NCI-H2107 treated with DMSO at 0.1 percent for 48 hours (cell line): Measurements from ENCODE around the gene ATP6V1C2.

Source experiments
- DNase-seq: peaks from one replicate; lab custom pipeline; 2025; ENCODE audit not compliant: unreplicated experiment; lab: John Stamatoyannopoulos, UW

ATP6V1C2 gene

GRCh38 chr2:10721396-10722251 is at the start of gene ATP6V1C2:
ATP6V1C2 (plus strand) TSS chr2:10721630; CDS start chr2:10722850, 1,220 bp downstream.
- peak; percentile 14 for DNase-seq

GRCh38 chr2:10675131-10675530 is 46.3 kb upstream of the ATP6V1C2 start:
- no peak for DNase-seq

GRCh38 chr2:10678225-10678624 is 43.2 kb upstream of the ATP6V1C2 start:
- DNase-seq, result no peak

GRCh38 chr2:10680214-10680613 is 41.2 kb upstream of the ATP6V1C2 start:
- DNase-seq, result no peak

GRCh38 chr2:10680957-10681356 is 40.5 kb upstream of the ATP6V1C2 start:
- no peak for DNase-seq

GRCh38 chr2:10686176-10686730 is 35.2 kb upstream of the ATP6V1C2 start:
- DNase-seq, result no peak

GRCh38 chr2:10688921-10689807 is 32.3 kb upstream of the ATP6V1C2 start:
- DNase-seq, result no peak

- no peak for DNase-seq
These were observed 29.9 kb upstream of the ATP6V1C2 start for GRCh38 chr2:10691521-10691920.

GRCh38 chr2:10700078-10700803 is 21.2 kb upstream of the ATP6V1C2 start:
- no peak for DNase-seq

GRCh38 chr2:10704034-10704594 is 17.3 kb upstream of the ATP6V1C2 start:
- no peak for DNase-seq

GRCh38 chr2:10706033-10706432 is 15.4 kb upstream of the ATP6V1C2 start:
- DNase-seq, result no peak

GRCh38 chr2:10707831-10708230 is 13.6 kb upstream of the ATP6V1C2 start:
- DNase-seq, result no peak

GRCh38 chr2:10709290-10709939 is 12.0 kb upstream of the ATP6V1C2 start:
- DNase-seq, result peak; percentile 54

- DNase-seq, result no peak
These were observed 9.1 kb upstream of the ATP6V1C2 start for GRCh38 chr2:10712185-10712809.

GRCh38 chr2:10716581-10716980 is 4.8 kb upstream of the ATP6V1C2 start:
- DNase-seq, result no peak

GRCh38 chr2:10717628-10718027 is 3.8 kb upstream of the ATP6V1C2 start:
- no peak for DNase-seq

- no peak for DNase-seq
These were observed 1.1 kb upstream of the ATP6V1C2 start for GRCh38 chr2:10720306-10720705.

- DNase-seq, result peak; percentile 33
These were observed 459 bp upstream of the ATP6V1C2 start for GRCh38 chr2:10720947-10721395.

- DNase-seq, result no peak
These were observed 909 bp downstream of the ATP6V1C2 start for GRCh38 chr2:10722252-10722825.
